ENCODE results near the gene SEPTIN2.
"Not testable (repeated sequence)": the region's sequence is repeated elsewhere in the genome, so short reads cannot be mapped to it uniquely, and the experiment has no call there.

The SEPTIN2 gene

DNA sequence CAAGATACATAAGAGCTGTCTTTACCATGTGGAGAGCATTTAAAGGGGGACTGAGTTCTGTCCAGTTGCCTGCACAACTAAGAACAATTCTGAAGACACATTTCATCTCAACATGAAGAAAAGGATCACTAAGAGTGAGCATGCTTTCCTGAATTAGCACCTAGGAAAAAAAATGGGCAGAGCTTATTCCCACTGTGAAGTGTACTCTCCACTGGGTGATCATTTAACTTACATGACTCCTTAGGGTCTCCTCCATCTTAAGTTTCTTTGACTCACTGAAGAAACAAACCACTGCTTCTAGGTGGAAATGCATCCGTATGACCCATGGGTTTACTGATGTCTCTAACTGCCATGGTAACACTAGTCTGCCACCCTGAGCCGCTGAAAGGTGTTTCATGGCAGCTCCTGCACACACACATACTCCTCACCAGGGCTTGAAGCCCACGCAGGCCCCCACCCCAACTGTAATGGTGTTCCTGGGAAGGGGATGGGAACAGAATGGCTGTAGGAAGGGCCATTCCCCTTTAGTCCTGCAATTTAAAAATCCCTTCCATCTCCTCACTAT lies 27.3 kb upstream of the SEPTIN2 start:
- DNase-seq = no peak

- DNase-seq = no peak
Measured at GRCh38 chr2:241289053-241289452, 26.7 kb upstream of the SEPTIN2 start.

- DNase-seq = no peak
Measured at GRCh38 chr2:241289597-241289996, 26.1 kb upstream of the SEPTIN2 start.

DNA sequence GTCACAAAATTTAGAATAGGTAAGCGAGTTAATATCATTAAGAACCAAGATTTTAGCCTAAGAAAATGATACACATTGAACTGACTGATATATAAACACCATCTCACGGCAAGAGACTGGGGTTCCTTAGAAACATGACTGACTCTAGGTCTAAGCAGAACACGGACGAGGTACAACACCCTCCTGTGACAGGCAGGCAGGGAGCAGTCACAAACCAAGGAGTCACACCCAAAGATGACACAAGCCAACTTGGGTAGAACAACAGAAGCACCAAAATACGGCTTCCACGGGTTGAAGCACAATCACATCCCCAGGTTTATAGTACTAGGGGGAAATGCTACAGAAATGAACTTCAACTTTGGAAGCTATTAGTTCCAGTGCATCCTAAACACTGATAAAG lies 24.6 kb upstream of the SEPTIN2 start:
- DNase-seq = no peak

- DNase-seq = no peak
Measured at GRCh38 chr2:241291977-241292376, 23.7 kb upstream of the SEPTIN2 start.

- DNase-seq = not testable (repeated sequence)
Measured at GRCh38 chr2:241293378-241293797, 22.3 kb upstream of the SEPTIN2 start.

DNA sequence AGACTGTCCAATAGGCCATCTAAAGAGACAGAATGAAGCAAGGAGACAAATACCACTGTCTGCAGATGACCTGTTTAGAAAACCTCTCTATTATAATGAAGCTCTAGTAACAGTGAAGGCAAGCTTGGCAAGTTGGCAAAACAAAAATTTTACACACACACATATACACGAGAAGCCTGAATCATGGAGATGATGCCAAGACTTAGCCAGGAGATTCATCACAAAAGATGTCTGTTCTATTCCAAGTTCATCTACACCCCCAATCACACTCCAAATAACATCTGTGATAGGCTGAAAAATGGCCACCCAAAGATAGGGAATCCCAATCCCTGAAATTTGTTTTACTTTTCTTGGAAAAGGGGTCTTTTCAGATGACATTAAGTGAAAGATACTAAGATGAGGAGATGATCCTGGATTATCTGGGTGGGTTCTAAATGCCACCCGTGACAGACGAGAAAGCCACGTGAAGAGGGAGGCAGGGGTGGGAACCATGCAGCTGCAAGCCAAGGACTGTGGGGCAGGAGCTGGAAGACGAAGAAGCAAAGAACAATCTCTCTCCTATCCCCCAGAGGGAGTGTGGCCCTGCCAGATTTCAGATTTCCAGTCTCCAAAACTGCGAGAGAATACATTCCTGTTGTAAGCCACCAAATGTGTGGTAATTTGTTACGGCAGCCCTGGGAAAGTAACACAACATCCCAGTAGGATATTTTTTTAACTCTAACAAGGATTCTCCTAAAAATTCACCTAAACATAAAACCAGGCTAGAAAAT lies 20.2 kb upstream of the SEPTIN2 start:
- DNase-seq = no peak

DNA sequence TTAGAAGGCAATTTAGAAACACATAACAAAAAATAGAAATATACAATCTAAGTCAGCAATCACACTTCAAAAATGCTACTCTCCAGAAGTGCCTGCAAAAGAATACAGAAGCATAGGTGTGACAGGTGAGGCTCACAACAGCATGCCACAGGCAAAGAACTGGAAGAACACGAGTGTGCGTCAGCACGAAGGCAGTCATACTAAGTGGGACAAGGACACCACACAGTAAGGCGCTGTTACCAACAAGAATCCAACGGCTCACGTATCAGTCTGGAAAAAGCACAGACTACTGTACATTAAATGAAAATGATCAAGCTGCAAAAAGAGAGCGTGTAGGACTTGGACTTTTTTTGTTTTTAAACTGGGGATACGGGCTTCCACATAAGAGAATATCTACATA lies 19.0 kb upstream of the SEPTIN2 start:
- DNase-seq = no peak

- DNase-seq = no peak
Measured at GRCh38 chr2:241298673-241299072, 17.1 kb upstream of the SEPTIN2 start.

- no peak for DNase-seq
Measured at GRCh38 chr2:241300000-241300399, 15.7 kb upstream of the SEPTIN2 start.

DNA sequence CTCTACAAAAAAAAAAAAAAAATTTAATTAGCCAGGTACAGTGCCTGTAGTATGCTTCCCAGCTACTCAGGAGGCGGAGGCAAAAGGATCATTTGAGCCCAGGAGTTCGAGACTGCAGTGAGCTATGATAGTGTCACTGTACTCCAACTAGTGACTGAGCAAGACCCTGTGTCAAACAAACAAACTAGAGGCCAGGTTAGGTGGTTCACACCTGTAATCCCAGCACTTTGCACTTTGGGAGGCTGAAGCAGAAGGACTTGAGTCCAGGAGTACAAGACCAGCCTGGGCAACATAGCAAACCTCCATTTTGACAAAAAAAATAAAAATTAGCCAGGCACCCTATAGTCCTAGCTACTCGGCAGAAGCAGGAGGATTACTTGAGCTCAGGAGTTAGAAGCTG lies 13.6 kb upstream of the SEPTIN2 start:
- no peak for DNase-seq

DNA sequence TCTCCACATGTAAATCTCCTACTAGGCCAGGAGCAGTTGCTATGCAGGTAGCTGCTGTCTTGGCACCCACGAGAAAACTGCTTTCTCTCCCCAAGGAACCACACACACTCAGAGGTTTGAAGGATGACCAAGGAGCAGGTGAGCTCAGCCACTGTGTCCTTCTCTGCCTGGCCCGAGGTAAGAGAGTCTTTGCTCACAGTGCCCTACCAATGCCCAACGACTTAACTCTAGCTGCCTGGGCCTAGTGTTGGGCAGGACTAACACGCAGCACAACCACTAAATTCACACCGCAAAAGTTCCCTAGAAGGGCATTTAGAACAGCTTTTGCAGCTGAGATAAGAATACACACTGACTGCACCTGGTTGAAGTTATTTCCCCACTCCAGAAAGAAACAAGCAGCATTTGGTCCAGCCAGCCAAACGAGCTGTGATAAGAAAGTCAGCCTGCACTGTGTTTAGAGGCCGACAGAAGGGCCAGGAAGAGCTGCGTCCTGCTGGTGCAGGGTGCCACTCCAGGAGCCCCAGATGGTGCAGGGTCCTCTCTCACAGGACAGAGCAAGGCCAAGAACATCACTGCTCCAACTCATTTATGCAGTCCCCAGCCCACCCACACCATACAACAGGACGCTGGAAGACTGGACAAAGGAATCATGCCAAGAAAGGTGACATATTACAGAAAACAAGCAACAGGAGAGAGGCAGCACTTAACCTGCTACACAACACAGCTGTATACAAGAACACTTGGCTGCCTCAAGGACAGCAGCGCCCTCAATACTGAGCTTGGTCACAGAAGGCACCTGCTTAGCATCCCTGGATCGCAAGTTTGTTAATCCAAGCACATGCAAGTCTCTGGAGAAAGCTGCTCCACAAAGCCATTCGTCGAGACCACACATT lies 12.7 kb upstream of the SEPTIN2 start:
- DNase-seq = no peak

DNA sequence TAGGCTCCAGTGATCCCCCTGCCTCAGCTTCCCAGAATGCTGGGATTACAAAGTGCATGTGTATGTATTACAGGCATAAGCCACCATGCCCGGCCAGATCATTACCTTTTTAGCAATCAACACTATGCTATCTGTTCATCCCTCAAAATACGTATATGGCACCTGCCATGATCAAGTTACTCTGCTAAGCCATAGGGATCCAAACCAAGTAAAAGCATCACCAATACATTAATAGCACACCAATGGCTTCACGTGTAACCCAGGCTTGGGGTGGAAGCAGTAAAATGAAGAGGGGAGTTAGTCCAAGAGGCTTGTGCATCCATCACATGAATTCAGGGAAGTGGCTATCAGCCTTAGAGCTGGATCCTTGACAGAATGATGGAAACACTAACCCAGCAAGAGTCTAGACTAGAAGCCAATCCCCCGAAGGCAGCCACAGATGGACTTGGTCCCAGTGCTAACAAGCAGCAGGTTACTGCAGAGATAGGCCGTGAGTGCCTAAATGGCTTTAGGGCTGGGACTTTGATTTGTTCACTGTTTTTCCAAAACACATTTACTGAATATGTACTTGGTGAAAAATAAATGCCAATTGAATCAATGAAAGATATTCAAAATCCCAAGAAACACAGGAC lies 11.6 kb upstream of the SEPTIN2 start:
- no peak for DNase-seq

DNA sequence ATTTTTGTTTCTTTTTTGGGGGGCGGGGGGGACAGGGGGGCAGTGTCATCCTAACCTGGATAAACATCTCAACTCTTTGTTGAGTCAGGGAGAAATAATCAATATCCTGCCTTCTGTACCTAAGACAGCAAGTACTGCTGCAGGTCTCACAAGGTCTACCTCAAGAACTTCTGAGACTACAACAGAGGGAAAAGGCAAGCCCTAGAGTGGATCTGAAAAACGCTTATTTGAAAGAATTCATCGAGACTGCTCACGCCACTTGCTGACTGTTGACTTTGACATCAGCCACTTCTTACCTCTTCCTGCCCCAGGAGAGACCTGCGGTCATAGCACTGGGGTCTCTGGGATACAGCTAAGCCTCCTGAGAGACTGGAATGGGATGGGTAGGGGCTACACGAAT lies 8.7 kb upstream of the SEPTIN2 start:
- DNase-seq = no peak

- DNase-seq = no peak
Measured at GRCh38 chr2:241308267-241308666, 7.5 kb upstream of the SEPTIN2 start.

DNA sequence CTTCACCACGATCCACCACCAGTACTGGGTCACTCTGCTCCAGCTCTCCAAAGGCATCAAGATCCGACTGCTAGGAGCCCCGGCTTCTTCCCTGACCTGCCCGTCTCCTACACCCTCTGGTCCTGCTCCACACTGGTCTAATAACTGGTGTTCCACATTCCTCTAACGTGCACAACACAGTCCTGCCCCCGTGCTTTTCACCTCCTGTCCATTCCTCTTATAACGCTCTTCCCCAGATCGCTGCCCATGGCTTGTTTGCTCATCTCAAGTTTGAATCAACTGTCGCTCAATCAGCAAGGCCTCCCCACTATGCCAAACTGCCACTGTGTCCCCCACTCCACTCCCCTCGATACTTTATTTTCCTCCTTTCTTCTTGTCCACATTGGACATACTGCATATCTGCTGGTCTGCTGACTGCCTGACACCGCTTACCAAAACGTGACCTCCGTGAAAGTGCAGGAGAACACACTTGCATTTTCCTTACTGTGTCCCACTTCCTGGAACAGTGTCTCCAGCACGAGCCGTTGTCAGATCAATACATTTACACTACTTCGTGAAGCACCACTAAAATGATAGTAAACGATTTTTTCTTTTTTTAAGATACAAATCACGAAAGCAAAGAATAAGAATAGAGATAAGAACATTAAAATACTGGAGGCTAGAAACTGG lies 6.8 kb upstream of the SEPTIN2 start:
- no peak for DNase-seq

- no peak for DNase-seq
Measured at GRCh38 chr2:241309684-241310117, 6.0 kb upstream of the SEPTIN2 start.

- no peak for DNase-seq
Measured at GRCh38 chr2:241310917-241311566, 4.7 kb upstream of the SEPTIN2 start.

GRCh38 chr2:241312082-241312481 lies 3.6 kb upstream of the SEPTIN2 start:
- DNase-seq = no peak

DNA sequence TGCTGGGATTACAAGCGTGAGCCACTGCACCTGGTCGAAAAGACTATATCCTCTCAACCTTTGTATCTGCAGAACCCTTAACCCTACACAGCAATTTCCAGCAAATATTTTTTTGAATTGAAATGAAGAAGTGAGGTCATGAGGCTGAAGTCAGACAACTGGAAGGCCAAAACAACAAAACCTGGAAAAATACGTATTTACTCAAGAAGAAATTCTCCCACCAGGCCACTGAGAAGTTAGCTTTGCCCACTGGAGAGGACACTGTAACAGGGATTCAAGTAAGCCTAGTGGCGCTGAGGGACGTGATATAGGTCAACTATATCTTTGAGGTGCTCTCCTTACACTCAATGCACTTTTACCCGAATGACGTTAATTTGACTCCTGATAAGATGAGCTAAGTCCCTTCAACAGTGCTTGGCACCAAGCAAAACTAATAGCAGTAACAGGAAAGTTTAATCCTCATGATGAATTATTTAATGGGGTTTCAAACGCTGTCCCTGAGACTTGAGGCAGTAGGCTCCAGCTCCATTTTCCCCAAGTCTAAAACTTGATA lies 2.1 kb upstream of the SEPTIN2 start:
- DNase-seq = no peak

GRCh38 chr2:241314226-241315092 lies 1.3 kb upstream of the SEPTIN2 start:
- DNase-seq = no peak
